OCI-LY7 (cell line): ENCODE data around the gene GYPA. TPM values are rescaled to one million over a fixed set of nuclear protein-coding genes. Genes with fewer than 3 reads are reported as not detected.

Experiments used
- BruUV-seq: library from RNA; stranded (reverse); fragments of 400-500 nt; replicated peaks from 2 replicates; lab custom pipeline; 2021; lab: Mats Ljungman, UMichigan
- CTCF ChIA-PET: fragments of 300-600 bp; sonication (Branson Sonifier 250); formaldehyde crosslinking; loops from one replicate; lab custom pipeline; 2022; ENCODE audit warnings: antibody characterized with exemption; ENCODE audit not compliant: unreplicated experiment; lab: Charles Lee
- POLR2A ChIA-PET: fragments of 300-600 bp; sonication (Branson Sonifier 250); formaldehyde crosslinking; loops from one replicate; lab custom pipeline; 2022; ENCODE audit warnings: antibody characterized with exemption; lab: Charles Lee
- DNase-seq: peaks from one replicate; pipeline ENCODE4 v3.0.0-alpha.2; 2015; ENCODE audit warnings: low spot score
- H2AFZ ChIP-seq: fragments of 200-600 bp; sonication (generic), shearing (Covaris generic); 2 replicates; pipeline ENCODE4 v1.6.1; 2014; ENCODE audit warnings: mild to moderate bottlenecking, antibody characterized with exemption, low read length, moderate library complexity
- H3K27ac ChIP-seq: fragments of 200-600 bp; sonication (generic); 2 replicates; pipeline ENCODE4 v1.5.1; 2014; ENCODE audit warnings: mixed run types, low read depth, mild to moderate bottlenecking, moderate library complexity, low read length, inconsistent platforms; ENCODE audit not compliant: poor library complexity, severe bottlenecking
- H3K36me3 ChIP-seq: fragments of 200-600 bp; sonication (generic); 2 replicates; pipeline ENCODE4 v1.6.1; 2014; ENCODE audit warnings: mild to moderate bottlenecking, antibody characterized with exemption, low read length, moderate library complexity, mixed read lengths; ENCODE audit not compliant: insufficient read depth
- H3K4me1 ChIP-seq: fragments of 200-600 bp; sonication (generic); 2 replicates; pipeline ENCODE4 v1.5.1; 2014; ENCODE audit warnings: mild to moderate bottlenecking, low read length; ENCODE audit not compliant: insufficient read depth, poor library complexity, severe bottlenecking
- H3K4me2 ChIP-seq: fragments of 200-600 bp; sonication (generic); 2 replicates; pipeline ENCODE4 v1.6.1; 2014; ENCODE audit warnings: mild to moderate bottlenecking, low read length
- H3K4me3 ChIP-seq: fragments of 200-600 bp; sonication (generic); 2 replicates; pipeline ENCODE4 v1.5.1; 2014; ENCODE audit warnings: mild to moderate bottlenecking, low read depth, low read length; ENCODE audit not compliant: poor library complexity, severe bottlenecking
- H3K79me2 ChIP-seq: fragments of 200-600 bp; sonication (generic); 2 replicates; pipeline ENCODE4 v1.6.1; 2016; ENCODE audit warnings: low read depth, mild to moderate bottlenecking, low read length, moderate library complexity, mixed read lengths; ENCODE audit not compliant: insufficient read depth
- H3K9me2 ChIP-seq: fragments of 200-600 bp; sonication (generic); 2 replicates; pipeline ENCODE4 v1.6.1; 2016; ENCODE audit warnings: mild to moderate bottlenecking, low read length, mixed read lengths; ENCODE audit not compliant: insufficient read depth
- H3K9me3 ChIP-seq: fragments of 200-600 bp; sonication (generic); 2 replicates; pipeline ENCODE4 v1.6.1; 2014; ENCODE audit warnings: mild to moderate bottlenecking, mixed run types, low read length, mixed read lengths
- H4K20me1 ChIP-seq: fragments of 200-600 bp; sonication (generic); 2 replicates; pipeline ENCODE4 v1.6.1; 2014; ENCODE audit warnings: mild to moderate bottlenecking, antibody characterized with exemption, low read length, moderate library complexity, mixed read lengths; ENCODE audit not compliant: insufficient read depth
- EZH2phosphoT487 ChIP-seq: fragments of 200-600 bp; sonication (generic); IDR thresholded peaks from 2 replicates; pipeline ENCODE4 v1.6.1; 2018; ENCODE audit warnings: low read depth, borderline replicate concordance, mild to moderate bottlenecking, mixed run types, antibody characterized with exemption, low read length, moderate library complexity, mixed read lengths
- intact Hi-C: fragments of 100-400 bp; cut with micrococcal nuclease; formaldehyde crosslinking; loops from one replicate; pipeline ENCODE4 v1.10.0; 2022; ENCODE audit not compliant: unreplicated experiment
- total RNA-seq, 2 experiments: library from RNA; depleted of rRNA in 1 of 2; stranded (reverse); fragments of >200 nt in 1 of 2; shearing (Covaris generic) in 1 of 2; gene quantifications; 2 replicates each; pipeline ENCODE4 v1.2.3, GENCODE V29; 2014 to 2022
- TF ChIP-seq, protein P1 (sequence below): fragments of 200-600 bp; sonication (generic); conservative IDR thresholded peaks from 2 replicates; pipeline ENCODE4 v1.5.1; 2014; ENCODE audit warnings: mild to moderate bottlenecking, antibody characterized with exemption, low read length, moderate library complexity, mixed read lengths

GYPA gene
- total RNA-seq, 2 experiments from 2014 or later: not detected

DNA sequence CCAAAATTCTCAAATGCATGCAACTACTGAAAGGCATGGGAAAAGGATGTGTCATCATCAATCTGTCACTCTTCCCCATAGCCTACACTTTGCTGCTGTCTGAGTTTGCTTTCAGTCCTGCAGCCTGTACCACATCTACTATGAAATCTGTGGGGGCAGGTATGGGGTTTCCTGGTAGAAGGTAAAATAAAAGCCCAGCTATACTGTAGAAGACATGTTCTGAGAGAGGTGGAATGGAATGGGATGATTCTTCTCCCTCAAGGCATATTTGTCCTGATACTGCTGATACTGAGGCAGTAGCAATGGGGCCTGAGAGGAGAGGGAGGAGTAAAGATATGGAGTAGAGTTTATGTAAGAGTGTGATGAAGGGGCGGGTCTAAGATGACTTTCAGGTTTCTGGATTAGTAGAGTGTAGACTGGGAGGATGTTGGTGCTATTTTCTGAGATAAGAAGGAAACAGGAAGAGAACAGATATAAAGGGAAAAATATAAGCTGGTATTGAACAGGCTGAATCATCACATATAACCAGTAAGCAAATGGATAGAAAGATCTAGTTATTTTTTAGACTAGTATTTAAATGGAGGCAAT lies 38.7 kb upstream of the GYPA start:
- H3K79me2 ChIP-seq: no peaks in the 10 kb centered on the region
- intact Hi-C loops: loop anchor here (10.0 kb wide), 3 partner anchors 396 to 1436 kb away; partner anchors contain the start of gene MMAA
- H2AFZ ChIP-seq: no peak overlapping the region
- BruUV-seq: no TSS peak
- ChIA-PET CTCF (no interaction called here), POLR2A (no interaction called here)
- no peak overlapping the region for H3K4me2 ChIP-seq
- no peak overlapping the region for H3K4me3 ChIP-seq
- H3K27ac ChIP-seq: no peak overlapping the region
- no peaks in the 10 kb centered on the region; the same call in 1 of the 2 replicates for H4K20me1 ChIP-seq
- H3K36me3 ChIP-seq: no peaks in the 10 kb centered on the region
- DNase-seq: no peak
- H3K4me1 ChIP-seq: no peaks in the 10 kb centered on the region
- TF ChIP-seq, protein P1, sequence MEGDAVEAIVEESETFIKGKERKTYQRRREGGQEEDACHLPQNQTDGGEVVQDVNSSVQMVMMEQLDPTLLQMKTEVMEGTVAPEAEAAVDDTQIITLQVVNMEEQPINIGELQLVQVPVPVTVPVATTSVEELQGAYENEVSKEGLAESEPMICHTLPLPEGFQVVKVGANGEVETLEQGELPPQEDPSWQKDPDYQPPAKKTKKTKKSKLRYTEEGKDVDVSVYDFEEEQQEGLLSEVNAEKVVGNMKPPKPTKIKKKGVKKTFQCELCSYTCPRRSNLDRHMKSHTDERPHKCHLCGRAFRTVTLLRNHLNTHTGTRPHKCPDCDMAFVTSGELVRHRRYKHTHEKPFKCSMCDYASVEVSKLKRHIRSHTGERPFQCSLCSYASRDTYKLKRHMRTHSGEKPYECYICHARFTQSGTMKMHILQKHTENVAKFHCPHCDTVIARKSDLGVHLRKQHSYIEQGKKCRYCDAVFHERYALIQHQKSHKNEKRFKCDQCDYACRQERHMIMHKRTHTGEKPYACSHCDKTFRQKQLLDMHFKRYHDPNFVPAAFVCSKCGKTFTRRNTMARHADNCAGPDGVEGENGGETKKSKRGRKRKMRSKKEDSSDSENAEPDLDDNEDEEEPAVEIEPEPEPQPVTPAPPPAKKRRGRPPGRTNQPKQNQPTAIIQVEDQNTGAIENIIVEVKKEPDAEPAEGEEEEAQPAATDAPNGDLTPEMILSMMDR: no peak
- no peak for TF ChIP-seq EZH2phosphoT487
- H3K9me2 ChIP-seq: no peaks in the 10 kb centered on the region
- no peaks in the 10 kb centered on the region for H3K9me3 ChIP-seq

DNA sequence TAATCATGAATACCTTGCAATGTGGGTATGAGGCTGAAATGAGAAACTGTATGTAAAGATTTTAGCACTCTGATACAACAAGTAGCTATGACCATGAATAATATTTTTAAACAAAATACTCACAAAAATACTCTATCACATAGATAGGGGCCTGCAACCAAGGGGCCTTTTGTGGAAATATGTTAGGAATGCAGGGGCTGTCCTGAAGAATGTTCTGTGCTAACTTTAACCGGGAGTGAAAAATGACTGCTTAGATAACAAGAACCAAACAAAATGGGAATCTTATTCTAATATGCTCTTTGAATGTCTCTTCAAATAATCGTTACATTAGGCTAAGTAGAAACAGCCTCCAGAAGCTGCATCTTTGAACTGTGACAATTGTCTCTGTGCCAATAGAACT lies 37.9 kb upstream of the GYPA start:
- TF ChIP-seq EZH2phosphoT487: no peak
- TF ChIP-seq, protein P1: no peak
- Histone ChIP-seq H3K4me3 (no peak overlapping the region), H3K9me2 (no peaks in the 10 kb centered on the region), H3K27ac (no peak overlapping the region), H4K20me1 (no peaks in the 10 kb centered on the region; the same call in 1 of the 2 replicates), H3K4me2 (no peak overlapping the region), H3K36me3 (no peaks in the 10 kb centered on the region), H3K79me2 (no peaks in the 10 kb centered on the region), H3K9me3 (no peaks in the 10 kb centered on the region), H3K4me1 (no peaks in the 10 kb centered on the region), H2AFZ (no peak overlapping the region)
- ChIA-PET CTCF (no interaction called here), POLR2A (interaction anchor here (0.5 to 1.2 kb wide), 3 partner anchors 367 to 1067 kb away, joined by 3 read pairs; no protein-coding TSS in a partner anchor)
- intact Hi-C loops: loop anchor here (10.0 kb wide), 3 partner anchors 396 to 1436 kb away; partner anchors contain the start of gene MMAA
- no peak for DNase-seq
- no TSS peak for BruUV-seq

DNA sequence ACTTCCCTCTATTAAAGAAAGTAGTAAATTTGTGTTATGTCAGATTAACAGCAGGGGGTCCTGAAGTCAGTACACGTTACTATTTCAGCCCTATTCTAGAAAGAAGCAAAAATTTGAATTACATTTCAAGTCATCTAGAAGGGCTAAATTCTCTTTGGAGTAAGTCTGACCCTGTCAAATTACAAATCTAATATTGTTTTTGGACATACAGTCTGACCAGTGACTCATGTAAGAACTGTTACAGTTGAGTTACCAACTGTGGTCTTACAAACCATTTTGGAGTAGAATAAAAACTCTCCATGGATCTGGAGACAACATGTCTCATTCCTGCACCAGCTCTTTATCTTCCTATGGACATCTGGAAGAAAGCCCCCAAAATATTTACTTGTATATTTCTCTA lies 36.0 kb upstream of the GYPA start:
- BruUV-seq: no TSS peak
- no peaks in the 10 kb centered on the region for H3K36me3 ChIP-seq
- no peaks in the 10 kb centered on the region for H3K9me3 ChIP-seq
- H3K9me2 ChIP-seq: no peaks in the 10 kb centered on the region
- no peak overlapping the region for H3K4me3 ChIP-seq
- no peak overlapping the region for H3K27ac ChIP-seq
- TF ChIP-seq, protein P1: no peak
- TF ChIP-seq EZH2phosphoT487: no peak
- H2AFZ ChIP-seq: no peak overlapping the region
- DNase-seq: no peak
- H3K79me2 ChIP-seq: no peaks in the 10 kb centered on the region
- ChIA-PET CTCF (no interaction called here), POLR2A (interaction anchor here (0.6 kb wide), 1 partner anchor 537 kb away, joined by 5 read pairs; no protein-coding TSS in a partner anchor)
- no peak overlapping the region for H3K4me2 ChIP-seq
- intact Hi-C loops: loop anchor here (1.0 to 10.0 kb wide), 4 partner anchors 398 to 1438 kb away; partner anchors contain the start of gene MMAA
- no peaks in the 10 kb centered on the region for H3K4me1 ChIP-seq
- H4K20me1 ChIP-seq: no peaks in the 10 kb centered on the region; the same call in 1 of the 2 replicates
